H1 (cell line): ENCODE results near the gene KRT78. TPM values are rescaled to one million over a fixed set of nuclear protein-coding genes. Genes with fewer than 3 reads are reported as not detected.
A peak's percentile ranks its signal among the peaks of the same experiment; 100 is the strongest.

Experiments used
- CTCF ChIA-PET: fragments of 300-600 bp; sonication (Branson Sonifier 250); formaldehyde crosslinking; loops from one replicate; lab custom pipeline; 2021; ENCODE audit not compliant: partially characterized antibody; lab: Charles Lee
- POLR2A ChIA-PET: fragments of 300-600 bp; sonication (Branson Sonifier 250); formaldehyde crosslinking; loops from one replicate; lab custom pipeline; 2021; ENCODE audit warnings: inconsistent platforms; ENCODE audit not compliant: partially characterized antibody; lab: Charles Lee
- DNase-seq, 2 experiments: peaks; one replicate each; pipeline versions ENCODE4 v3.0.0 to v3.0.0-alpha.2; 2010 to 2022; ENCODE audit warnings: low spot score in 2 of 2, low read depth in 1 of 2, mixed read lengths in 1 of 2
- FAIRE-seq: peaks from 2 replicates; lab custom pipeline; 2011; peaks lifted over from hg19 to GRCh38; lab: Jason Lieb, UNC
- H2AFZ ChIP-seq: 2 replicates; pipeline ENCODE4 v1.8.1; 2012; ENCODE audit warnings: low read length, inconsistent platforms
- H2AK5ac ChIP-seq: 2 replicates; pipeline ENCODE4 v1.6.1; 2013; ENCODE audit warnings: low read depth, low read length
- H2BK120ac ChIP-seq: replicated peaks from 2 replicates; pipeline ENCODE3; 2013; ENCODE audit warnings: low read depth, low read length, inconsistent platforms
- H2BK12ac ChIP-seq: 2 replicates; pipeline ENCODE4 v1.6.1; 2013; ENCODE audit warnings: low read depth, low read length
- H2BK15ac ChIP-seq: 2 replicates; pipeline ENCODE4 v1.6.1; 2013; ENCODE audit warnings: low read length
- H2BK20ac ChIP-seq: 2 replicates; pipeline ENCODE4 v1.6.1; 2013; ENCODE audit warnings: low read length
- H2BK5ac ChIP-seq: 2 replicates; pipeline ENCODE4 v1.6.1; 2013; ENCODE audit warnings: low read depth, low read length
- H3K14ac ChIP-seq: 2 replicates; pipeline ENCODE4 v1.6.1; 2013; ENCODE audit warnings: inconsistent platforms; ENCODE audit not compliant: insufficient read length
- H3K18ac ChIP-seq: 2 replicates; pipeline ENCODE4 v1.6.1; 2013; ENCODE audit warnings: low read length; ENCODE audit errors: extremely low read depth
- H3K23ac ChIP-seq: 2 replicates; pipeline ENCODE4 v1.6.1; 2013; ENCODE audit warnings: inconsistent platforms; ENCODE audit not compliant: insufficient read length
- H3K23me2 ChIP-seq: 2 replicates; pipeline ENCODE4 v1.6.1; 2013; ENCODE audit warnings: low read depth, low read length
- H3K27ac ChIP-seq: 2 replicates; pipeline ENCODE4 v1.6.1; 2011; ENCODE audit warnings: low read depth, low read length, inconsistent platforms
- H3K27me3 ChIP-seq, 4 experiments: replicated peaks in 1 of 4; 1 replicate in 1 of 4; 2 replicates in 3 of 4; pipeline versions ENCODE4 v1.6.1 to v1.8.1; 2011 to 2013; ENCODE audit warnings: low read length in 3 of 4, mild to moderate bottlenecking in 3 of 4, inconsistent platforms in 2 of 4, mixed read lengths in 2 of 4, moderate library complexity in 1 of 4; ENCODE audit not compliant: control insufficient read depth in 3 of 4, insufficient read depth in 3 of 4; ENCODE audit errors: extremely low read depth in 1 of 4
- H3K36me3 ChIP-seq, 4 experiments: 2 replicates each; pipeline versions ENCODE4 v1.6.1 to v1.8.1; 2011 to 2013; ENCODE audit warnings: mild to moderate bottlenecking in 4 of 4, low read length in 3 of 4, moderate library complexity in 2 of 4, control low read depth in 1 of 4, inconsistent platforms in 1 of 4; ENCODE audit not compliant: insufficient read depth in 4 of 4, control insufficient read depth in 2 of 4
- H3K4ac ChIP-seq: replicated peaks from 2 replicates; pipeline ENCODE3; 2013; ENCODE audit warnings: low read length, low read depth, mixed read lengths, inconsistent platforms; ENCODE audit not compliant: insufficient read length
- H3K4me1 ChIP-seq, 4 experiments: replicated peaks in 1 of 4; 1 replicate in 1 of 4; 2 replicates in 3 of 4; pipeline versions ENCODE4 v1.6.1 to v1.8.1; 2011 to 2013; ENCODE audit warnings: low read length in 3 of 4, inconsistent platforms in 2 of 4, mixed read lengths in 1 of 4; ENCODE audit not compliant: insufficient read depth in 4 of 4, control insufficient read depth in 3 of 4
- H3K4me2 ChIP-seq, 2 experiments: 2 replicates each; pipeline versions ENCODE4 v1.6.1 to v1.8.1; 2011 to 2013; ENCODE audit warnings: low read depth in 2 of 2, low read length in 2 of 2, control low read depth in 1 of 2, inconsistent platforms in 1 of 2, mild to moderate bottlenecking in 1 of 2; ENCODE audit not compliant: insufficient read depth in 1 of 2
- H3K4me3 ChIP-seq, 4 experiments: fragments of 200-600, 300-600 bp in 1 of 4; sonication (generic), shearing (Covaris generic), sonication (Bioruptor Twin) in 1 of 4; 2 replicates each; pipeline versions ENCODE4 v1.5.1 to v1.8.1; 2011 to 2016; ENCODE audit warnings: low read length in 4 of 4, low read depth in 3 of 4, control low read depth in 2 of 4, inconsistent platforms in 2 of 4, mild to moderate bottlenecking in 2 of 4, mixed read lengths in 1 of 4, moderate library complexity in 1 of 4; ENCODE audit not compliant: insufficient read depth in 2 of 4; ENCODE audit errors: extremely low read depth in 1 of 4
- H3K56ac ChIP-seq: replicated peaks from 2 replicates; pipeline ENCODE3; 2013; ENCODE audit warnings: low read depth, mild to moderate bottlenecking, mixed read lengths, low read length, inconsistent platforms; ENCODE audit not compliant: insufficient read length
- H3K79me1 ChIP-seq: 2 replicates; pipeline ENCODE4 v1.6.1; 2013; ENCODE audit warnings: low read depth, low read length, control low read depth
- H3K79me2 ChIP-seq, 2 experiments: 2 replicates each; pipeline versions ENCODE4 v1.6.1 to v1.8.1; 2012 to 2013; ENCODE audit warnings: low read length in 2 of 2, mild to moderate bottlenecking in 2 of 2, inconsistent platforms in 1 of 2; ENCODE audit not compliant: insufficient read depth in 2 of 2, control insufficient read depth in 1 of 2
- H3K9ac ChIP-seq, 4 experiments: replicated peaks in 1 of 4; 1 replicate in 1 of 4; 2 replicates in 3 of 4; pipeline versions ENCODE4 v1.6.1 to v1.8.1; 2011 to 2013; ENCODE audit warnings: low read depth in 3 of 4, low read length in 3 of 4, control low read depth in 2 of 4, mild to moderate bottlenecking in 2 of 4, moderate library complexity in 2 of 4, inconsistent platforms in 1 of 4; ENCODE audit errors: extremely low read depth in 1 of 4
- H3K9me3 ChIP-seq, 2 experiments: 2 replicates each; pipeline versions ENCODE4 v1.6.1 to v1.8.1; 2012 to 2013; ENCODE audit warnings: mild to moderate bottlenecking in 2 of 2, moderate library complexity in 2 of 2, control low read depth in 1 of 2, inconsistent platforms in 1 of 2, low read depth in 1 of 2, low read length in 1 of 2, mixed read lengths in 1 of 2; ENCODE audit not compliant: insufficient read depth in 2 of 2
- H4K20me1 ChIP-seq, 2 experiments: replicated peaks in 1 of 2; 2 replicates each; pipeline versions ENCODE3 to v1.8.1; 2011 to 2013; ENCODE audit warnings: inconsistent platforms in 2 of 2, low read length in 2 of 2, mild to moderate bottlenecking in 1 of 2; ENCODE audit not compliant: insufficient read depth in 2 of 2, control insufficient read depth in 1 of 2
- H4K5ac ChIP-seq: 2 replicates; pipeline ENCODE4 v1.6.1; 2013; ENCODE audit warnings: low read length, low read depth, mixed read lengths, inconsistent platforms; ENCODE audit not compliant: insufficient read length
- H4K8ac ChIP-seq: 2 replicates; pipeline ENCODE4 v1.8.0; 2013; ENCODE audit warnings: mild to moderate bottlenecking, moderate library complexity, low read length, inconsistent platforms; ENCODE audit not compliant: insufficient read depth; ENCODE audit errors: extremely low read depth
- H4K91ac ChIP-seq: replicated peaks from 2 replicates; pipeline ENCODE3; 2013; ENCODE audit warnings: low read length, mixed read lengths, inconsistent platforms; ENCODE audit not compliant: insufficient read length
- JUN ChIP-seq: IDR thresholded peaks from 2 replicates; pipeline ENCODE4 v1.6.1; 2011; ENCODE audit warnings: low read depth, mild to moderate bottlenecking, improper control_type of control experiment, low read length
- POU5F1 ChIP-seq: IDR thresholded peaks from 2 replicates; pipeline ENCODE4 v1.6.1; 2011; ENCODE audit warnings: low read depth, mild to moderate bottlenecking, low read length, moderate library complexity
- RAD21 ChIP-seq, 2 experiments: IDR thresholded peaks in 1 of 2; conservative IDR thresholded peaks in 1 of 2; 2 replicates each; pipeline ENCODE4 v1.6.1; 2011; ENCODE audit warnings: low read depth in 2 of 2, low read length in 2 of 2, improper control_type of control experiment in 1 of 2, inconsistent platforms in 1 of 2, mild to moderate bottlenecking in 1 of 2, moderate library complexity in 1 of 2
- WGBS, 2 experiments: shearing (Covaris generic) in 1 of 2; methylation state at CpG; one replicate each; pipeline versions ENCODE4 v1.1.6 to v1.1.7; 2013 to 2015; ENCODE audit warnings: low lambda C conversion rate in 2 of 2, mixed read lengths in 2 of 2, inconsistent platforms in 1 of 2, low coverage in 1 of 2, missing lambda C conversion rate in 1 of 2; ENCODE audit not compliant: insufficient replicate concordance in 2 of 2, insufficient coverage in 1 of 2, insufficient read length in 1 of 2; ENCODE audit errors: extremely low coverage in 1 of 2, missing lambda C conversion rate in 1 of 2; 5-methylcytosine and 5-hydroxymethylcytosine counted together
- polyA plus RNA-seq, 7 experiments: library from polyadenylated mRNA; depleted of rRNA in 3 of 7; stranded (reverse) in 5 of 7; unstranded in 2 of 7; fragments of >200 nt in 5 of 7; fragments of 200-250 nt in 2 of 7; gene quantifications; 1 replicate in 5 of 7; 2 replicates in 1 of 7; 4 replicates in 1 of 7; pipeline versions ENCODE4 v1.2.1 to v1.2.3, GENCODE V29; 2011 to 2013; ENCODE audit warnings: missing spikeins in 2 of 7, mixed read lengths in 2 of 7
- total RNA-seq: library from RNA; stranded (reverse); fragmentation: NEBNext Ultra II Directional; extraction: Animal tissue kit (Norgen Biotek cat#: 25700); gene quantifications from 2 replicates; pipeline ENCODE4 v1.2.1, GENCODE V29; 2021
- TF ChIP-seq, protein P1 (sequence below), 3 experiments: IDR thresholded peaks; 1 replicate in 2 of 3; 2 replicates in 1 of 3; pipeline versions ENCODE4 v1.5.1 to v1.6.1; 2011; ENCODE audit warnings: low read length in 3 of 3, mild to moderate bottlenecking in 3 of 3, inconsistent platforms in 2 of 3, low read depth in 1 of 3, moderate library complexity in 1 of 3; ENCODE audit not compliant: insufficient read depth in 1 of 3; ENCODE audit errors: control extremely low read depth in 1 of 3
- TF ChIP-seq, protein P2 (sequence below): IDR thresholded peaks from 2 replicates; pipeline ENCODE4 v1.6.1; 2012; ENCODE audit warnings: inconsistent platforms

Gene KRT78
- total and polyA plus RNA-seq, 2 of the 8 experiments (the other 6 are each of a cell fraction or from before 2014, with no cell fraction given) = not detected

DNA sequence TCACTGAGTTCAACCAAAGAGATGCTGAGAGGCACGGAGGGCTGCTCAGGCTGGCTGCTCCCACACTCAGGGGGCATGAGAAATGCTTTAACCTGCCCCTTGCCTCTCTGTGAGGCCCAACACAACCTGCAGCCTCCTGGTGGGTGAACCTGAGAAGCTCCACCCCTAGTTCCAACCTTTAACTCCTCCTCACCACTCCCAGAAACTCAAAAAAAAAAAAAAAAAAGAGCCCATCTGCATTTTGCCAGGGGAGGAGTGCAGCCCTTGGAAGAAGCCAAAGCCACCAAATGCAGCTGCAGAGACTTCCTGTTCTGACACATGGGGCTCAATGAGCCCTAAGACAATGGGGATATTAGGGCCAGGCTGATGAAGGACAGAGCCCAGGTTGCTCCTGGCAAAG, 43.8 kb downstream of the KRT78 start:
- TF ChIP-seq JUN (no peak), POU5F1 (no peak), RAD21 (IDR thresholded peaks at IDR 0.05 in 1 of 2, conservative IDR thresholded peaks at IDR 0.05 in 1 of 2; ENCODE audit: low read depth in 2 of 2, low read length in 2 of 2) (peak in 1 of 2 experiments; percentile 6; a peak in 1 of 4 replicates)
- TF ChIP-seq, protein P1, sequence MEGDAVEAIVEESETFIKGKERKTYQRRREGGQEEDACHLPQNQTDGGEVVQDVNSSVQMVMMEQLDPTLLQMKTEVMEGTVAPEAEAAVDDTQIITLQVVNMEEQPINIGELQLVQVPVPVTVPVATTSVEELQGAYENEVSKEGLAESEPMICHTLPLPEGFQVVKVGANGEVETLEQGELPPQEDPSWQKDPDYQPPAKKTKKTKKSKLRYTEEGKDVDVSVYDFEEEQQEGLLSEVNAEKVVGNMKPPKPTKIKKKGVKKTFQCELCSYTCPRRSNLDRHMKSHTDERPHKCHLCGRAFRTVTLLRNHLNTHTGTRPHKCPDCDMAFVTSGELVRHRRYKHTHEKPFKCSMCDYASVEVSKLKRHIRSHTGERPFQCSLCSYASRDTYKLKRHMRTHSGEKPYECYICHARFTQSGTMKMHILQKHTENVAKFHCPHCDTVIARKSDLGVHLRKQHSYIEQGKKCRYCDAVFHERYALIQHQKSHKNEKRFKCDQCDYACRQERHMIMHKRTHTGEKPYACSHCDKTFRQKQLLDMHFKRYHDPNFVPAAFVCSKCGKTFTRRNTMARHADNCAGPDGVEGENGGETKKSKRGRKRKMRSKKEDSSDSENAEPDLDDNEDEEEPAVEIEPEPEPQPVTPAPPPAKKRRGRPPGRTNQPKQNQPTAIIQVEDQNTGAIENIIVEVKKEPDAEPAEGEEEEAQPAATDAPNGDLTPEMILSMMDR (IDR thresholded peaks at IDR 0.05; ENCODE audit: control extremely low read depth in 1 of 3, insufficient read depth in 1 of 3, low read depth in 1 of 3, low read length in 3 of 3) = peak in 1 of 3 experiments; percentile 17; a peak in 1 of 4 replicates
- TF ChIP-seq, protein P2, sequence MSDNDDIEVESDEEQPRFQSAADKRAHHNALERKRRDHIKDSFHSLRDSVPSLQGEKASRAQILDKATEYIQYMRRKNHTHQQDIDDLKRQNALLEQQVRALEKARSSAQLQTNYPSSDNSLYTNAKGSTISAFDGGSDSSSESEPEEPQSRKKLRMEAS = peak; percentile 14; the same call in 1 of the 2 replicates
- Histone ChIP-seq H4K20me1 (no peaks in the 10 kb centered on the region), H3K4me2 (peak overlapping the region; percentile 12 to 33; a peak in 2 of 4 replicates), H4K8ac (no peak overlapping the region), H3K4me3 (no peak overlapping the region), H3K9me3 (no peaks in the 10 kb centered on the region), H3K56ac (no peak overlapping the region), H3K9ac (0 out of 7 replicates have a peak overlapping the region, but pooled peaks of 1 of the 4 experiments have one; percentile 32), H2BK5ac (peak overlapping the region; percentile 64; the same call in 1 of the 2 replicates), H3K23me2 (peaks cover 2% of the 10 kb centered on the region; the same call in 1 of the 2 replicates), H3K23ac (no peak overlapping the region), H3K36me3 (no peaks in the 10 kb centered on the region), H2BK20ac (0 out of 2 replicates have a peak overlapping the region, but pooled peaks have one; percentile 16), H3K79me1 (no peaks in the 10 kb centered on the region), H3K79me2 (no peaks in the 10 kb centered on the region), H4K5ac (no peak overlapping the region), H2AFZ (peak overlapping the region; percentile 92; the same call in 1 of the 2 replicates), H2AK5ac (no peak overlapping the region), H3K18ac (no peak overlapping the region), H3K4me1 (peaks cover 3 to 13% (median 5%) of the 10 kb centered on the region in 4 experiments), H3K14ac (no peak overlapping the region), H2BK12ac (peak overlapping the region; percentile 97; the same call in 1 of the 2 replicates), H2BK120ac (no peak overlapping the region), H4K91ac (peak overlapping the region; percentile 86), H3K4ac (no peak overlapping the region), H3K27me3 (no peaks in the 10 kb centered on the region), H3K27ac (no peak overlapping the region; the same call in 1 of the 2 replicates), H2BK15ac (0 out of 2 replicates have a peak overlapping the region, but pooled peaks have one; percentile 74)
- DNase-seq = no peak
- FAIRE-seq = peak; percentile 60
- CTCF ChIA-PET = interaction anchor here (0.8 to 1.9 kb wide), 7 partner anchors 13 to 149 kb away, joined by 3 to 5 read pairs (median 3); no protein-coding TSS in a partner anchor
- 55% methylated on average over 1 of the region's 1 CpG; no CpG with 5 or more reads in 1 of the 2 experiments for WGBS, 2 experiments
- POLR2A ChIA-PET = interaction anchor here (1.3 kb wide), 1 partner anchor 91 kb away, joined by 3 read pairs; no protein-coding TSS in a partner anchor
